Esophagus squamous epithelium (tissue), 4 donors: ENCODE results near the gene SCAPER.

Source experiments
- CTCF ChIP-seq, 6 experiments: fragments of 450-650 bp in 4 of 6; fragments of 200-600 bp in 2 of 6; sonication (generic) in 2 of 6; IDR thresholded peaks; one replicate each; pipeline ENCODE4 v1.5.1; 2016 to 2019; ENCODE audit warnings: antibody characterized with exemption in 6 of 6, mild to moderate bottlenecking in 4 of 6, moderate library complexity in 4 of 6
- POLR2A ChIP-seq, 4 donors: fragments of 450-650 bp; IDR thresholded peaks; one replicate each; pipeline ENCODE4 v1.6.1; 2017; ENCODE audit warnings: antibody characterized with exemption in 4 of 4, mild to moderate bottlenecking in 4 of 4, moderate library complexity in 3 of 4

- TF ChIP-seq POLR2A (IDR thresholded peaks at IDR 0.05) (no peak), CTCF (IDR thresholded peaks at IDR 0.05) (no peak)
Observed at GRCh38 chr15:76359152-76359551, 546.0 kb downstream of the SCAPER start.
